Osteocyte (in vitro differentiated cells): ENCODE measurements around the gene HHLA2. TPM values are rescaled to one million over a fixed set of nuclear protein-coding genes. Genes with fewer than 3 reads are reported as not detected.

Experiments
- DNase-seq: peaks from one replicate; pipeline ENCODE4 v3.0.0; 2021; ENCODE audit warnings: mixed read lengths; ENCODE audit not compliant: unreplicated experiment; ENCODE audit errors: extremely low spot score
- H3K27ac Mint-ChIP-seq: one replicate; pipeline ENCODE4 v1.8.0; 2021; ENCODE audit warnings: mild to moderate bottlenecking, mixed read lengths; ENCODE audit not compliant: unreplicated experiment
- H3K27me3 Mint-ChIP-seq: one replicate; pipeline ENCODE4 v1.8.0; 2021; ENCODE audit warnings: mixed read lengths; ENCODE audit not compliant: unreplicated experiment
- H3K36me3 Mint-ChIP-seq: one replicate; pipeline ENCODE4 v1.8.0; 2021; ENCODE audit warnings: mixed read lengths; ENCODE audit not compliant: unreplicated experiment
- H3K4me1 Mint-ChIP-seq: one replicate; pipeline ENCODE4 v1.8.0; 2021; ENCODE audit warnings: mixed read lengths; ENCODE audit not compliant: unreplicated experiment
- H3K4me3 Mint-ChIP-seq: one replicate; pipeline ENCODE4 v1.8.0; 2021; ENCODE audit warnings: mild to moderate bottlenecking, moderate library complexity, mixed read lengths; ENCODE audit not compliant: unreplicated experiment
- H3K9me3 Mint-ChIP-seq: one replicate; pipeline ENCODE4 v1.8.0; 2021; ENCODE audit warnings: mixed read lengths; ENCODE audit not compliant: unreplicated experiment
- total RNA-seq: library from RNA; stranded (reverse); gene quantifications from 2 replicates; pipeline ENCODE4 v1.2.1, GENCODE V29; 2021
- TF ChIP-seq, protein P1 (sequence below): fragments of 200-600 bp; sonication (generic); IDR thresholded peaks from 2 replicates; pipeline ENCODE4 v1.5.0; 2021; ENCODE audit warnings: antibody characterized with exemption, mild to moderate bottlenecking, moderate library complexity

The HHLA2 gene
- total RNA-seq, 1 donor from 2014 or later, result not detected

DNA sequence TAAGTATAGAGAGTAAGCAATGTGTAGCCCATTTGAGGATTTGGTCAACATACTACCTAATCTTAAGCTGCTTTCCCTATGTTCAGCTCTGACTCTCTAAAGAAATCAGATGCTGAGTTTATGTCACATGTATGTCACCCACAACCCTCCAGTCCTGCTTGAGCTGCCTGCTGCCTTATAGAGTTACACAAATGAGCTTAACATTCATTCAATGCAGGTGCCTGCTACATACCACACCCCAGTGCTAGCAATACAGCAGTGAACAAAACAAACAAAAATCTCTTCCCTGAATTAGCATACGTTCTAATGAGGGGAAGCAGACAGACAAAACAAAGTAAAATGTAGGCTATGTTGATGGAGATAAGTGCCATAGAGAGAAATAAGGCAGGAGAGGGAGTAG lies 93.0 kb downstream of the HHLA2 start:
- no peak for DNase-seq
- TF ChIP-seq, protein P1, sequence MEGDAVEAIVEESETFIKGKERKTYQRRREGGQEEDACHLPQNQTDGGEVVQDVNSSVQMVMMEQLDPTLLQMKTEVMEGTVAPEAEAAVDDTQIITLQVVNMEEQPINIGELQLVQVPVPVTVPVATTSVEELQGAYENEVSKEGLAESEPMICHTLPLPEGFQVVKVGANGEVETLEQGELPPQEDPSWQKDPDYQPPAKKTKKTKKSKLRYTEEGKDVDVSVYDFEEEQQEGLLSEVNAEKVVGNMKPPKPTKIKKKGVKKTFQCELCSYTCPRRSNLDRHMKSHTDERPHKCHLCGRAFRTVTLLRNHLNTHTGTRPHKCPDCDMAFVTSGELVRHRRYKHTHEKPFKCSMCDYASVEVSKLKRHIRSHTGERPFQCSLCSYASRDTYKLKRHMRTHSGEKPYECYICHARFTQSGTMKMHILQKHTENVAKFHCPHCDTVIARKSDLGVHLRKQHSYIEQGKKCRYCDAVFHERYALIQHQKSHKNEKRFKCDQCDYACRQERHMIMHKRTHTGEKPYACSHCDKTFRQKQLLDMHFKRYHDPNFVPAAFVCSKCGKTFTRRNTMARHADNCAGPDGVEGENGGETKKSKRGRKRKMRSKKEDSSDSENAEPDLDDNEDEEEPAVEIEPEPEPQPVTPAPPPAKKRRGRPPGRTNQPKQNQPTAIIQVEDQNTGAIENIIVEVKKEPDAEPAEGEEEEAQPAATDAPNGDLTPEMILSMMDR, result no peak
- no peak overlapping the region for H3K4me3 Mint-ChIP-seq
- no peaks in the 10 kb centered on the region for H3K9me3 Mint-ChIP-seq
- no peak overlapping the region for H3K27ac Mint-ChIP-seq
- H3K36me3 Mint-ChIP-seq, result no peaks in the 10 kb centered on the region
- H3K4me1 Mint-ChIP-seq, result no peaks in the 10 kb centered on the region
- peaks cover 16% of the 10 kb centered on the region for H3K27me3 Mint-ChIP-seq

DNA sequence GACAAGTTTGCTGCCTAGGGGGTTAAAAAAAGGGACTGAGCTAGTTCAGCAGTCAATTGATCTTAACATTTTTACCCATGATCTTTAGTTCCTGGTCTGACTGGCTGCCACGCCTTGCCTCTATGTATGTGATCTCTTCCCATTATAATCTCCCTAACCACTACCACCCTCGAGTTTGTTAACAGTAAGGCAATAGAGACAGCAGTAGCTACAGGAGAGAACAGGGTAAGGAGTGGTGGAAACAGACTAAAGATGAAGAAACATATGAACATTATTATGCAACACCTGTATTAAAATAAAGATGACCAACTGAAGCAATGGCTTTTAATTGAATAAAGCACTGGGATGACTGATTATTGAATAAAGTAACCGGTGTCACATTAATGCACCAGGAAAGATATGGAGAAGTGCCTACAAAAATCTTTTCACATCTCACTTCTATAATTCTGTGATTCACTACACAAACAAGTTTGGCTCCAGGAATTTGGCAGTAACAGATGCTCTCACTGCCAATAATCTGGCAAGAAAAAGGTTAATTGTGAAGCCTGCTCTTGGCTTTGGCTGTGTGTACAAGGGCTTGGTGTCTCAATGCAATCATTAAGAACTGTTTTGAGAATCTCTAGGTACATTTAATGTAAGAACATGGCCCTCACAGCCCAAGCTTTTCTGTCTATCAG lies 95.7 kb downstream of the HHLA2 start:
- H3K4me3 Mint-ChIP-seq, result no peak overlapping the region
- no peak for DNase-seq
- TF ChIP-seq, protein P1, result no peak
- no peak overlapping the region for H3K27ac Mint-ChIP-seq
- H3K27me3 Mint-ChIP-seq, result peaks cover 14% of the 10 kb centered on the region
- no peaks in the 10 kb centered on the region for H3K36me3 Mint-ChIP-seq
- H3K9me3 Mint-ChIP-seq, result no peaks in the 10 kb centered on the region
- H3K4me1 Mint-ChIP-seq, result no peaks in the 10 kb centered on the region

DNA sequence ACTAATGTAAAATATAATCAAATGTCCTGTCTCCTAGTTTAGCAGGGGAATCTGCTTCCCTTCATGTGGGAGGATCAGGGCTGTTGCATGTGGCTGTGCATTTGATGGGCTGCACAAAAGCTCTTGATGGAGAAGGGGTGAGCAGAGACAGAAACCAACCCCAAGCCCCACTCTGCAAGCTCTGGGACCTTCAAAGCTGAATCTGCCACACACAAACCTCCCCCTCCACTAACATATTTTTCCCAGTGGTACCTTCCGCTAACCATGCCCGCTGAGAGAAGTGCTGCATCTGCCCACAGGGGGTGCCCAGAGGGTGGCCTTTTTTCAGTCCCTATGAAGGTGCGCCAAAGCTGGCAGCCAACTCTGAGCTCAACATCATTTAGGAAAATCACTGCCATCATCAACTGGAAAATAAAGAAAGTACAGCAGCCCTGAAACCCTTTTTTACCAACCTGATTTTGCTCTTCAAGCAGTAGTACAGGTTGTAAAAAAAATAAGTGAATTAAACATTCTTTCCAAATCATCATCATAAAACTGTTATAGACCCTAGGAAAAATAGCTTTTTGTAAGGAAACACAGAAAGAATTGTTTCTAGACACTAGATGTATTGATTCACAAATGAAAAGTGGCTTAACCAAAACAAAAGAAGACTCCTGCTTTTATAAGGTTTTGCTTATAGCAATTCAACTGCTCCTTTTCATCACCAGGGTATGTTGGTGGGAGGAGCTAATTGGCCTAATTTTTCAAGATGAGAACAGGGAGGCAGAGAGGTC lies 97.0 kb downstream of the HHLA2 start:
- no peaks in the 10 kb centered on the region for H3K4me1 Mint-ChIP-seq
- DNase-seq, result no peak
- no peaks in the 10 kb centered on the region for H3K36me3 Mint-ChIP-seq
- H3K9me3 Mint-ChIP-seq, result no peaks in the 10 kb centered on the region
- no peak overlapping the region for H3K4me3 Mint-ChIP-seq
- peaks cover 17% of the 10 kb centered on the region for H3K27me3 Mint-ChIP-seq
- no peak overlapping the region for H3K27ac Mint-ChIP-seq
- TF ChIP-seq, protein P1, result no peak

DNA sequence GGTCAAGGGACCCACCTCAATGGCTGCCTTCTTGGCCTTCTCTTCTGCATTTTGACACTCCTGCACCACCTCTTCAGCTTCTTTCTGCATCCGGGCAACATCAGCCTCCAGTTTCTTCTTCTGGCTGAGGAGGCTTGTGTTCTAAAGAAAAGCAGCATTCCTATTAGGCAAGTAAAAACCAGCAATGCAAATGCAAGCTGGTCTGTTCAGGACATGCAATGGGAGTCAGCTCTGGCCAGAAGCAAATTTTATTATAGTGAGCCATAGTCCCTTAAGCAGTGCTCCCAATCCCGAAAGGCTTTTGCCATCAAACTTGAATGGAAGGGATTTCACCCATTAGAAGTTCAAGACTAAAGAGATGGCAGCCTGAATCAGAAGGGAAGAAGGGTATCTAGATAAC lies 97.7 kb downstream of the HHLA2 start:
- H3K4me1 Mint-ChIP-seq, result no peaks in the 10 kb centered on the region
- no peaks in the 10 kb centered on the region for H3K9me3 Mint-ChIP-seq
- TF ChIP-seq, protein P1, result no peak
- H3K27me3 Mint-ChIP-seq, result peaks cover 17% of the 10 kb centered on the region
- H3K36me3 Mint-ChIP-seq, result no peaks in the 10 kb centered on the region
- DNase-seq, result no peak
- H3K27ac Mint-ChIP-seq, result no peak overlapping the region
- H3K4me3 Mint-ChIP-seq, result no peak overlapping the region

DNA sequence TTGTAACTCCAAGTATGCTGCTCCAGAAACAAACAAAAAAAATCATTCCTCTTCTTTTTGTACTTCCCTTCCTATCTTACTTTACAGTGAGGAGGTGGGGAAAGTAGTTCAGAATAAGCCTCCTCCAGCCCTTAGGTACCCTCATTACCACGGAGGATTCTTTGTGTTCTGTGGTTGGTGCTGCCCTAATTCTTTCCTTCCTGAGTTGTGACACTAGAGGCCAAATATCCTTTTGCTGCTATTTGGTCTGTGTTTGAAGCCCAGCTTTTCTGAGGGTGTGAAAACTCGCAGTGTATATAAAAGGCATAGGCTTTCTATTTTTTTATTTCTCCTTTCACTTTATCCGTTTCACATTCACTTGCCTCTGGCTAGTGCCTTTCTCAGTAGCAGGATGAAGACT lies 98.2 kb downstream of the HHLA2 start:
- Mint-ChIP-seq H3K36me3 (no peaks in the 10 kb centered on the region), H3K4me1 (no peaks in the 10 kb centered on the region), H3K4me3 (no peak overlapping the region), H3K9me3 (peaks cover 1% of the 10 kb centered on the region), H3K27ac (no peak overlapping the region), H3K27me3 (peaks cover 17% of the 10 kb centered on the region)
- TF ChIP-seq, protein P1, result no peak
- DNase-seq, result no peak
